OCI-LY1 (cell line): ENCODE measurements around the gene PTGER3.

Experiments used
- H2AFZ ChIP-seq: fragments of 200-600 bp; sonication (generic), shearing (Covaris generic); 2 replicates; pipeline ENCODE4 v1.6.0; 2014; ENCODE audit warnings: antibody characterized with exemption, mild to moderate bottlenecking, low read length
- H3F3A ChIP-seq: fragments of 200-600 bp; sonication (generic), shearing (Covaris generic); 2 replicates; pipeline ENCODE4 v1.6.0; 2014; ENCODE audit warnings: mild to moderate bottlenecking, antibody characterized with exemption, low read length, moderate library complexity; ENCODE audit not compliant: insufficient read depth
- H3K27ac ChIP-seq: fragments of 200-600 bp; sonication (generic); 2 replicates; pipeline ENCODE4 v1.5.1; 2014; ENCODE audit warnings: low read length, mixed run types, mild to moderate bottlenecking, low read depth; ENCODE audit not compliant: poor library complexity, severe bottlenecking
- H3K27me3 ChIP-seq: fragments of 200-600 bp; sonication (generic); 2 replicates; pipeline ENCODE4 v1.6.0; 2014; ENCODE audit warnings: antibody characterized with exemption, mild to moderate bottlenecking, low read length, moderate library complexity; ENCODE audit not compliant: insufficient read depth
- H3K36me3 ChIP-seq: fragments of 200-600 bp; sonication (generic); 2 replicates; pipeline ENCODE4 v1.6.1; 2014; ENCODE audit warnings: mild to moderate bottlenecking, antibody characterized with exemption, low read length, moderate library complexity, mixed read lengths; ENCODE audit not compliant: insufficient read depth
- H3K4me1 ChIP-seq: fragments of 200-600 bp; sonication (generic); 2 replicates; pipeline ENCODE4 v1.5.1; 2014; ENCODE audit warnings: mild to moderate bottlenecking, low read length, moderate library complexity; ENCODE audit not compliant: insufficient read depth, severe bottlenecking
- H3K4me2 ChIP-seq: fragments of 200-600 bp; sonication (generic), shearing (Covaris generic); 2 replicates; pipeline ENCODE4 v1.6.1; 2014; ENCODE audit warnings: low read length
- H3K4me3 ChIP-seq: fragments of 200-600 bp; sonication (generic); 2 replicates; pipeline ENCODE4 v1.5.1; 2014; ENCODE audit warnings: low read length, low read depth, mild to moderate bottlenecking, mixed read lengths; ENCODE audit not compliant: poor library complexity, severe bottlenecking
- H3K79me2 ChIP-seq: fragments of 200-600 bp; shearing (Covaris generic); 2 replicates; pipeline ENCODE4 v1.6.1; 2016; ENCODE audit warnings: mixed run types, low read length, mixed read lengths; ENCODE audit not compliant: insufficient read depth
- H3K9ac ChIP-seq: fragments of 200-600 bp; sonication (generic), shearing (Covaris generic); 2 replicates; pipeline ENCODE4 v1.6.1; 2014; ENCODE audit warnings: mild to moderate bottlenecking, low read length, mixed read lengths
- H3K9me2 ChIP-seq: fragments of 200-600 bp; sonication (generic), shearing (Covaris generic); 2 replicates; pipeline ENCODE4 v1.6.1; 2014; ENCODE audit warnings: low read depth, mild to moderate bottlenecking, low read length, mixed read lengths
- H3K9me3 ChIP-seq: fragments of 200-600 bp; shearing (Covaris generic); 2 replicates; pipeline ENCODE4 v1.6.1; 2014; ENCODE audit warnings: low read length, mixed read lengths
- H4K20me1 ChIP-seq: fragments of 200-600 bp; sonication (generic), shearing (Covaris generic); 2 replicates; pipeline ENCODE4 v1.6.0; 2016; ENCODE audit warnings: mild to moderate bottlenecking, low read length; ENCODE audit not compliant: insufficient read depth
- EZH2 ChIP-seq: fragments of 200-600 bp; sonication (generic), shearing (Covaris generic); IDR thresholded peaks from 2 replicates; pipeline ENCODE4 v1.8.0; 2017; ENCODE audit warnings: borderline replicate concordance, mixed run types, mild to moderate bottlenecking, antibody characterized with exemption, low read length, moderate library complexity, mixed read lengths
- TF ChIP-seq, protein P1 (sequence below): fragments of 200-600 bp; sonication (generic), shearing (Covaris generic); IDR thresholded peaks from 2 replicates; pipeline ENCODE4 v1.5.1; 2017; ENCODE audit warnings: mild to moderate bottlenecking, antibody characterized with exemption, low read length, moderate library complexity, mixed read lengths

The PTGER3 gene

GRCh38 chr1:71014178-71014579, 33.4 kb downstream of the PTGER3 start:
- Histone ChIP-seq H3K4me2 (no peak overlapping the region), H3K9me3 (no peaks in the 10 kb centered on the region; the same call in 1 of the 2 replicates), H3K27ac (no peak overlapping the region), H3K36me3 (no peaks in the 10 kb centered on the region), H3K4me3 (no peak overlapping the region), H3K79me2 (no peaks in the 10 kb centered on the region), H4K20me1 (no peaks in the 10 kb centered on the region), H3K9ac (no peak overlapping the region), H2AFZ (no peak overlapping the region), H3K4me1 (no peaks in the 10 kb centered on the region), H3K27me3 (no peaks in the 10 kb centered on the region), H3F3A (no peaks in the 10 kb centered on the region), H3K9me2 (no peaks in the 10 kb centered on the region)
- TF ChIP-seq EZH2 = no peak
- TF ChIP-seq, protein P1, sequence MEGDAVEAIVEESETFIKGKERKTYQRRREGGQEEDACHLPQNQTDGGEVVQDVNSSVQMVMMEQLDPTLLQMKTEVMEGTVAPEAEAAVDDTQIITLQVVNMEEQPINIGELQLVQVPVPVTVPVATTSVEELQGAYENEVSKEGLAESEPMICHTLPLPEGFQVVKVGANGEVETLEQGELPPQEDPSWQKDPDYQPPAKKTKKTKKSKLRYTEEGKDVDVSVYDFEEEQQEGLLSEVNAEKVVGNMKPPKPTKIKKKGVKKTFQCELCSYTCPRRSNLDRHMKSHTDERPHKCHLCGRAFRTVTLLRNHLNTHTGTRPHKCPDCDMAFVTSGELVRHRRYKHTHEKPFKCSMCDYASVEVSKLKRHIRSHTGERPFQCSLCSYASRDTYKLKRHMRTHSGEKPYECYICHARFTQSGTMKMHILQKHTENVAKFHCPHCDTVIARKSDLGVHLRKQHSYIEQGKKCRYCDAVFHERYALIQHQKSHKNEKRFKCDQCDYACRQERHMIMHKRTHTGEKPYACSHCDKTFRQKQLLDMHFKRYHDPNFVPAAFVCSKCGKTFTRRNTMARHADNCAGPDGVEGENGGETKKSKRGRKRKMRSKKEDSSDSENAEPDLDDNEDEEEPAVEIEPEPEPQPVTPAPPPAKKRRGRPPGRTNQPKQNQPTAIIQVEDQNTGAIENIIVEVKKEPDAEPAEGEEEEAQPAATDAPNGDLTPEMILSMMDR = no peak

DNA sequence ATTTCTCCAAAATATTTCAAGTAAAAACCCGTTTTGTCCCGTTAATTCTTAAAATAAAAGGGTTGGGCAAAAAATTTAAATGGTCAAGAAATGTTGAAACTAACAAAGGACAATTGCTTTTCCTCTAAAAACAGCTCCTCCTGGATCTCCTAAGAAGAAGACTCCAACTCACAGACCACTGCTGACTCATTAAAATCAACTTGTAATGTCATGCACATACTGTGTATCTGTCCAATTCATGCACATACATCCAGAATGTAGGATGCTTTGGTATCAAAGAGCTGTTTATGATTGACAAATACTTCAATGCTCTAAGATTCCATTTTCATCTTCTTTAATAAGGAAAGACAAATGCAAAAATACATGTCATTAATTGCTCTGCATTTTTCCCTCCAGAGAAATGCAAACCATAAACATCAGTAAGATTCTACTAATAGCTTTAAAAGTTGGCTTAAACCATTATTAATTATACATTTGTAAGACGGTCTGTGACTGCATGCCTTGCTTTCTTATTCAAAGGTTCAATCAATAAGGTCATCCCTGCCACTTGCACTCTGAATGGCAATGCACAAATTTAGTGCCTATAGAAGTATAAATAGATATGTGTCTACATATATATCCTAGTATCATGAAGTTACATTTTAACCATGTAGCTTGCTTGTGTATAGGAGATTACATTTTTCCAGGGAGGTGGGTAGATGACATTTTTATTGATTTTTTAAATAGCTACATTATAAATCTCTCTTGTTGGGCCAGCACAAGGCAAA, 44.7 kb downstream of the PTGER3 start:
- no peak overlapping the region for H3K27ac ChIP-seq
- H3K36me3 ChIP-seq = no peaks in the 10 kb centered on the region
- H3K9ac ChIP-seq = no peak overlapping the region
- no peaks in the 10 kb centered on the region for H3K9me2 ChIP-seq
- no peaks in the 10 kb centered on the region for H3K4me1 ChIP-seq
- H3F3A ChIP-seq = no peaks in the 10 kb centered on the region
- H4K20me1 ChIP-seq = no peaks in the 10 kb centered on the region
- no peak overlapping the region for H3K4me3 ChIP-seq
- no peaks in the 10 kb centered on the region for H3K27me3 ChIP-seq
- TF ChIP-seq, protein P1 = no peak
- no peak for TF ChIP-seq EZH2
- no peaks in the 10 kb centered on the region for H3K9me3 ChIP-seq
- no peaks in the 10 kb centered on the region for H3K79me2 ChIP-seq
- no peak overlapping the region for H2AFZ ChIP-seq
- no peak overlapping the region for H3K4me2 ChIP-seq

DNA sequence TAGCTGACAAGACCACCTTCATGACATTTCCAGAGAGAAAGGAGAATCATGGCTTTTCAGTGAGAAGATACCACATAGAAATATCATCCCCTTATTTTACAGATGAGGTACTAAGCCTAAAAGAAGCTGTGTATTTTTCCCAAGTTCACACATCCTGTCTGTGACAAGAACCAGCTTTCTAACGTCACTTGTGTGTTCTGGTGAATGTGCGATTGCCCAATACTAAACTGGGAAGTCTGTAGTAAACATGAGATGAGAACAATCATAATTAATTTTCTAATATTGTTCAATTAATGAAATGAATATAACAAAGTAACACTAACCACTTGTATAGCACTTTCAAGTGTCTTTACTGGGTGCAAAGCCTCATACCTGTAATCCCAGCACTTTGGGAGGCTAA, 46.0 kb downstream of the PTGER3 start:
- H3K36me3 ChIP-seq = no peaks in the 10 kb centered on the region
- no peaks in the 10 kb centered on the region for H3K27me3 ChIP-seq
- H3K4me3 ChIP-seq = no peak overlapping the region
- H3K9me2 ChIP-seq = no peaks in the 10 kb centered on the region
- H3K27ac ChIP-seq = no peak overlapping the region
- H3K9ac ChIP-seq = no peak overlapping the region
- H4K20me1 ChIP-seq = no peaks in the 10 kb centered on the region
- no peaks in the 10 kb centered on the region for H3K4me1 ChIP-seq
- no peaks in the 10 kb centered on the region for H3F3A ChIP-seq
- H3K79me2 ChIP-seq = no peaks in the 10 kb centered on the region
- H3K9me3 ChIP-seq = no peaks in the 10 kb centered on the region
- TF ChIP-seq, protein P1 = no peak
- TF ChIP-seq EZH2 = no peak
- no peak overlapping the region for H3K4me2 ChIP-seq
- H2AFZ ChIP-seq = no peak overlapping the region
